ENCODE results near the gene YBX2. TPM values are rescaled to one million over a fixed set of nuclear protein-coding genes. Genes with fewer than 3 reads are reported as not detected.

YBX2 gene
- total RNA-seq, 1 donor from 2014 or later: not detected

- H3K9me3 ChIP-seq: no peaks in the 10 kb centered on the region
- peaks cover 4 to 22% of the 10 kb centered on the region in 2 donors for H3K4me1 ChIP-seq
- no peaks in the 10 kb centered on the region for H3K36me3 ChIP-seq
- H3K27me3 ChIP-seq: peaks cover 8% of the 10 kb centered on the region
- H3K27ac ChIP-seq: no peak overlapping the region
- TF ChIP-seq CTCF (IDR thresholded peaks at IDR 0.05): no peak
- no peak overlapping the region for H3K4me3 ChIP-seq
- DNase-seq (ENCODE audit: low spot score in 2 of 2): no peak
- intact Hi-C loops (cut with DNase I): no loop called here
Measured at GRCh38 chr17:7292194-7292593, 2.2 kb downstream of the YBX2 start.

GRCh38 chr17:7290685-7291084 lies 3.8 kb downstream of the YBX2 start:
- no peak overlapping the region for H3K27ac ChIP-seq
- no peak for TF ChIP-seq CTCF (IDR thresholded peaks at IDR 0.05)
- no peaks in the 10 kb centered on the region for H3K36me3 ChIP-seq
- H3K9me3 ChIP-seq: no peaks in the 10 kb centered on the region
- H3K4me1 ChIP-seq: peaks cover 4 to 13% of the 10 kb centered on the region in 2 donors
- peaks cover 8% of the 10 kb centered on the region for H3K27me3 ChIP-seq
- no peak overlapping the region for H3K4me3 ChIP-seq
- no peak for DNase-seq (ENCODE audit: low spot score in 2 of 2)
- intact Hi-C loops (cut with DNase I): no loop called here

- no peak for TF ChIP-seq CTCF (IDR thresholded peaks at IDR 0.05)
- intact Hi-C loops (cut with DNase I): no loop called here
- no peak for DNase-seq (ENCODE audit: low spot score in 2 of 2)
- Histone ChIP-seq H3K4me3 (no peak overlapping the region), H3K27ac (no peak overlapping the region), H3K4me1 (peaks cover 4 to 9% of the 10 kb centered on the region in 2 donors), H3K9me3 (no peaks in the 10 kb centered on the region), H3K27me3 (peaks cover 8% of the 10 kb centered on the region), H3K36me3 (no peaks in the 10 kb centered on the region)
Measured at GRCh38 chr17:7290166-7290565, 4.3 kb downstream of the YBX2 start.

- TF ChIP-seq CTCF (IDR thresholded peaks at IDR 0.05): no peak
- Histone ChIP-seq H3K4me1 (peaks cover 0 to 3% of the 10 kb centered on the region in 2 donors), H3K27ac (no peak overlapping the region), H3K9me3 (no peaks in the 10 kb centered on the region), H3K27me3 (peaks cover 8% of the 10 kb centered on the region), H3K36me3 (no peaks in the 10 kb centered on the region), H3K4me3 (no peak overlapping the region)
- DNase-seq (ENCODE audit: low spot score in 2 of 2): no peak
- intact Hi-C loops (cut with DNase I): no loop called here
Measured at GRCh38 chr17:7289256-7290032, 5.0 kb downstream of the YBX2 start.

- intact Hi-C loops (cut with DNase I): no loop called here
- no peak for TF ChIP-seq CTCF (IDR thresholded peaks at IDR 0.05)
- H3K9me3 ChIP-seq: no peaks in the 10 kb centered on the region
- H3K4me1 ChIP-seq: peaks cover 9 to 16% of the 10 kb centered on the region in 2 donors
- H3K27ac ChIP-seq: no peak overlapping the region
- DNase-seq (ENCODE audit: low spot score in 2 of 2): no peak
- no peak overlapping the region for H3K4me3 ChIP-seq
- H3K36me3 ChIP-seq: no peaks in the 10 kb centered on the region
- H3K27me3 ChIP-seq: no peaks in the 10 kb centered on the region
Measured at GRCh38 chr17:7285679-7286078, 8.8 kb downstream of the YBX2 start.

Measured in ascending aorta (tissue), 2 donors.